AG09309 (cell line): ENCODE results near the gene KIFC1.
"Not testable (repeated sequence)": the region's sequence is repeated elsewhere in the genome, so short reads cannot be mapped to it uniquely, and the experiment has no call there.

Source experiments
- DNase-seq: peaks from one replicate; pipeline ENCODE4 v3.0.0-alpha.2; 2010; ENCODE audit warnings: low read depth
- H3K4me3 ChIP-seq: 2 replicates; pipeline ENCODE4 v1.5.1; 2011; ENCODE audit warnings: mild to moderate bottlenecking, low read depth, low read length, moderate library complexity; ENCODE audit not compliant: control insufficient read depth
- TF ChIP-seq, protein P1 (sequence below): IDR thresholded peaks from 2 replicates; pipeline ENCODE4 v1.5.1; 2011; ENCODE audit warnings: mild to moderate bottlenecking, low read depth, low read length, inconsistent platforms; ENCODE audit not compliant: insufficient read depth, control insufficient read depth; ENCODE audit errors: missing control alignments

Gene KIFC1, protein sequence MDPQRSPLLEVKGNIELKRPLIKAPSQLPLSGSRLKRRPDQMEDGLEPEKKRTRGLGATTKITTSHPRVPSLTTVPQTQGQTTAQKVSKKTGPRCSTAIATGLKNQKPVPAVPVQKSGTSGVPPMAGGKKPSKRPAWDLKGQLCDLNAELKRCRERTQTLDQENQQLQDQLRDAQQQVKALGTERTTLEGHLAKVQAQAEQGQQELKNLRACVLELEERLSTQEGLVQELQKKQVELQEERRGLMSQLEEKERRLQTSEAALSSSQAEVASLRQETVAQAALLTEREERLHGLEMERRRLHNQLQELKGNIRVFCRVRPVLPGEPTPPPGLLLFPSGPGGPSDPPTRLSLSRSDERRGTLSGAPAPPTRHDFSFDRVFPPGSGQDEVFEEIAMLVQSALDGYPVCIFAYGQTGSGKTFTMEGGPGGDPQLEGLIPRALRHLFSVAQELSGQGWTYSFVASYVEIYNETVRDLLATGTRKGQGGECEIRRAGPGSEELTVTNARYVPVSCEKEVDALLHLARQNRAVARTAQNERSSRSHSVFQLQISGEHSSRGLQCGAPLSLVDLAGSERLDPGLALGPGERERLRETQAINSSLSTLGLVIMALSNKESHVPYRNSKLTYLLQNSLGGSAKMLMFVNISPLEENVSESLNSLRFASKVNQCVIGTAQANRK

DNA sequence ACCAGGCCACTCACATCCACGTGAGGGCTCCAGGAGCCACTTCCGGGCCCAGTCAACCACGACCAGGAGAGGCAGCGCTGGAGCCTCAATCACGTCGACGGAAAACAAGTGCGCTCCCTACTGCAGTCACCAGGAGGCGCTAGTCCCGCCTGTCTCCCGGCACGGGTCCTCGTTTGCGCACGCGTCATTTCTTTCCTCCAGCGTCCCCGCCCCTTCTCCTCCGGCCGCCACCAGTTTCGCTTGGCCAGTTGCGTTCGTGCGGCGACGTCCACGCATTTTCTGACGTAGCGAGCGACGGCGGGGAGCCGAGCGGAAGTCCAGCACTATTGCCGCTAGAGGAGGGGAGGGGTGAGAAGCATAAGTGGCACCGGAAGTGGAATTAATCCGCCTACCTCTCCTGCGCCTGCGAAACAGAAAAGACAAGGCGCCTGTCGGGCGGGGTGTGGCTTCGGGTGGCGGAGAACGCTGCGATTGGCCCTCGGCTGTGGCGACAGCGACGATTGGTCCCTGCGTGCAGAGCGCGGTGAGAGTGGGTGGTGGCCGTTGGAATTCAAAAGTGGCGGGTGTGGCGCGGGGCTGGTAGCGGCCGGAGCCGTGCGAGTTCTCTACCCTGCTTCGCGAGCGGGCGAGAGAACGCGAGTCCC, at the start of gene KIFC1:
KIFC1 (plus strand) TSS at position 546 of the 644 bp plus-strand sequence. CDS start 163 bp downstream, outside the sequence.
- H3K4me3 ChIP-seq, result peak within 1 kb of the TSS; percentile 90
- TF ChIP-seq, protein P1, sequence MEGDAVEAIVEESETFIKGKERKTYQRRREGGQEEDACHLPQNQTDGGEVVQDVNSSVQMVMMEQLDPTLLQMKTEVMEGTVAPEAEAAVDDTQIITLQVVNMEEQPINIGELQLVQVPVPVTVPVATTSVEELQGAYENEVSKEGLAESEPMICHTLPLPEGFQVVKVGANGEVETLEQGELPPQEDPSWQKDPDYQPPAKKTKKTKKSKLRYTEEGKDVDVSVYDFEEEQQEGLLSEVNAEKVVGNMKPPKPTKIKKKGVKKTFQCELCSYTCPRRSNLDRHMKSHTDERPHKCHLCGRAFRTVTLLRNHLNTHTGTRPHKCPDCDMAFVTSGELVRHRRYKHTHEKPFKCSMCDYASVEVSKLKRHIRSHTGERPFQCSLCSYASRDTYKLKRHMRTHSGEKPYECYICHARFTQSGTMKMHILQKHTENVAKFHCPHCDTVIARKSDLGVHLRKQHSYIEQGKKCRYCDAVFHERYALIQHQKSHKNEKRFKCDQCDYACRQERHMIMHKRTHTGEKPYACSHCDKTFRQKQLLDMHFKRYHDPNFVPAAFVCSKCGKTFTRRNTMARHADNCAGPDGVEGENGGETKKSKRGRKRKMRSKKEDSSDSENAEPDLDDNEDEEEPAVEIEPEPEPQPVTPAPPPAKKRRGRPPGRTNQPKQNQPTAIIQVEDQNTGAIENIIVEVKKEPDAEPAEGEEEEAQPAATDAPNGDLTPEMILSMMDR, result peak; percentile 98
- DNase-seq, result peak; percentile 99

DNA sequence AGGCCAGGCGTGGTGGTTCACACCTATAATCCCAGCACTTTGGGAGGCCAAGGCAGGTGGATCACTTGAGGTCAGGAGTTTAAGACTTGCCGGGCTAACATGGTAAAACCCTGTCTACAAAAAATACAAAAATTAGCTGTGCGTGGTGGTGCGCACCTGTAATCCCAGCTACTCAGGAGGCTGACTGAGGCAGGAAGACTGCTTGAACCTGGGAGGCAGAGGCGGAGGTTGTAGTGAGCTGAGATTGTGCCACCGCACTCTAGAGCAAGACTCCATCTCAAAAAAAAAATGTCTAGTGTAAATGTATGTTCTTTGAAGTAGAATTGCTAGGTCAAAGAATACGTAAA, 48.0 kb upstream of the KIFC1 start:
- H3K4me3 ChIP-seq, result not testable (repeated sequence)

DNA sequence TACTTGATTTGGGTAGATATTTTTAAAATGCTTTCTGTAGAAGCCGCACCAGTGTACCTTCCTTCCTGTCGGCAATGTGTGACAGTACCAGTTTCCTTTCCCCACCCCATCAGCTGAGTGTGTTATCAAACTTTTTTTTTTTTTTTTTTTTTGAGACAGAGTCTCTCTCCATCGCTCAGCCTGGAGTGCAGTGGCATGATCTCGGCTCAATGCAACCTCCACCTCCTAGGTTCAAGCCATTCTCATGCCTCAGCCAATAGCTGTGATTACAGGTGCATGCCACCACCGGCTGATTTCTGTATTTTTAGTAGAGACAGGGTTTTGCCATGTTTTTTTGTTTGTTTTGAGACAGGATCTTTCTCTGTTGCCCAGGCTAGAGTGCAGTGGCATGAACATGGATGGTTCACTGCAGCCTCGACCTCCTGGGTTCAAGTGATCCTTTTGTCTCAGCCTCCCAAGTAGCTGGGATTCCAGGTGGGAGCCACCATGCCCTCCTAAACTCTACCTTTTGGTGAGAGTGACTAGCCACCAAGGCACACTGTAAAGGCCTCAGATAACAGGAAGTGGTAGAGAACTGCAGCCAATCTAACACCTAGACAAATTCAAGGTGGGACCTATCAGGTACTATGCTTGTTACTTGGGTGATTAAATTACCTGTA, 47.5 kb upstream of the KIFC1 start:
- no peak overlapping the region for H3K4me3 ChIP-seq
- no peak for DNase-seq
- TF ChIP-seq, protein P1, result no peak

More for the DNA sequence above, 48.0 kb upstream of the KIFC1 start:
- not testable (repeated sequence) for DNase-seq

DNA sequence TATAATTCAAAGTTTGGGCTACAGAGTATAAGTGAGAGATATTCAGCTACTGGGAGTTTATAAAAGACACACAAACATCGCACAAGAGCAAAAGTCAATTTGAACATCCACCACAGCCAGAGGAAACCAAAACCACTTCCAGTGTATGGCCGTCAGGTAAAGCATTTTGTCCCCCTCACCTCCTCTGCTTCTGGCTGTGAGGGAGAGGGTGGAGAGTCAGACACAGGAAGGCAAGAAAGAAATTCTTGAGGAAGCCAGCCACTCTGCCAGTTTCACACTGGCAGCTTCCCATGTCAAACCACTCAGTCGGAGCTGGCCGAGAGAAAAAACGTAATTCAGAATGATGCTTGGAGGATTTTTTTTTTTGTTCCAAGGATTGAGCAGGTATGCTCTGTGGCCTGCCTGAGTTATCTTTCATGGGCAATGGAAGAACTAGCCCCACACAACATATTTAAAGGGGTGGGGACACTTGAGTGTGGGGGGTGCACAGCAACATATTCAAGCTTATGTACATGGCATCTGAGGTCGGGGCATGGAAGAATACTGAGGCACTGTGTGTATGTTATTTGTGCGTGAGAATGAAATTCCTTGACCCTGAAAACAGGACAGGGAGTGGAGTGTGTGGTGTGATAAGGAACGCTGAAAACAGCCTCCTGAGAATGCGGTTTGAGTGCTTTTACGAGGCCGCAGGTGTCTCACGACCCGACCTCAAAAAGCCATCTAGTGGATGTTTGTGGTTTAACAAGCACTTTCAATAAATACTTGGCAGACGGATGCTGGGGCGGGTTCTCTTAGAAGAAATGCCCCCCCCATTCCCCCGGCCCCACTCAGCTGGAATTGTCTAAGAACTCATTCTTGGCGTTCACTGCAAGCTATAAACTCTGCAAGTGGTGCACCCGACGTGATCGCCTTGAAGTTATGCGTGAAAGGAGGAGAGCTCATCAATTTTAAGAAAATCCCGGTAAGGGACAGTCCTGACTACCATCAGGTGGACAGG, 46.6 kb upstream of the KIFC1 start:
- TF ChIP-seq, protein P1, result peak; percentile 43
- H3K4me3 ChIP-seq, result no peak overlapping the region
- peak; percentile 81 for DNase-seq

DNA sequence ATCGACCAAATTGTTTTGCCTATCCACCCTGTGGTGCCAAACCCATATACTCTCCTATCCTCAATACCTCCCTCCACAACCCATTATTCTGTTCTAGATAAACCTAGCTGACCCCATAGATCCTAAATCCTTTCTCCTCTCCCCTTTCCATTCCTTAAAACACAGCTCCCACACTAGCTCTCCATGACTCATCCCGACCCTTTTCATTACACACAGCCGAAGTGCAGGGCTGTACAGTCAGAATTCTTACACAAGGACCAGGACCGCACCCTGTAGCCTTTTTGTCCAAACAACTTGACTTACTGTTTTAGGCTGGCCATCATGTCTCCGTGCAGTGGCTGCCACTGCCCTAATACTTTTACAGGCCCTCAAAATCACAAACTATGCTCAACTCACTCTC, 44.7 kb upstream of the KIFC1 start:
- H3K4me3 ChIP-seq, DNase-seq: not testable (repeated sequence)

DNA sequence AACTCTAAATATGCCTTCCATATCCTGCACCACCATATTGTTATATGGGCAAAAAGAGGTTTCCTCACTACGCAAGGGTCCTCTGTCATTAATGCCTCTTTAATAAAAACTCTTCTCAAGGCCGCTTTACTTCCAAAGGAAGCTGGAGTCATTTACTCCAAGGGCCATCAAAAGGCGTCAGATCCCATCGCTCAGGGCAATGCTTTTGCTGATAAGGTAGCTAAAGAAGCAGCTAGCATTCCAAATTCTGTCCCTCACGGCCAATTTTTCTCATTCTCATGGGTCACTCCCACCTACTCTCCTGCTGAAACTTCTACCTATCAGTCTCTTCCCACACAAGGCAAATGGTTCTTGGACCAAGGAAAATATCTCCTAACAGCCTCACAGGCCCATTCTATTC, 43.8 kb upstream of the KIFC1 start:
- DNase-seq, result no peak
- no peak overlapping the region for H3K4me3 ChIP-seq
- TF ChIP-seq, protein P1, result no peak

DNA sequence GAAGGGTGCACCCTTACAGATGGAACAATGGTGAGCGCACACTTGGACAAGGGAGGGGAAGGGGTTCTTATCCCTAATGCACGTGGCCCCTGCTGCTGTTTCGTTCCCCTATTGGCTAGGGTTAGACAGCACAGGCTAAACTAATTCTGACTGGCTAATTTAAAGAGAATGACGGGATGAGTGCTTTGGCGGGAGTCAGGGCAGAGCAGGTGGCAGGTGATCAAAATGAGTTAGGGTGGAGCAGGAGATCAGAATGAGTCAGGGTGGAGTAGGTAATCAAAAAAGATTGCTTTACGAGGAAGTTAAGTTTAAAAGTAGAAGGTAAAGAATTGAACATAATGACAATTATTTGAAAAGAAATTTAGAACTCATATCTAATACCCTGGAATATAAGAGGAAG, 35.8 kb upstream of the KIFC1 start:
- not testable (repeated sequence) for H3K4me3 ChIP-seq, DNase-seq
